ENCODE results near the gene ULK4. TPM values are rescaled to one million over a fixed set of nuclear protein-coding genes. Genes with fewer than 3 reads are reported as not detected.
A peak's percentile ranks its signal among the peaks of the same experiment; 100 is the strongest.

Gene ULK4
- polyA plus RNA-seq, 1 of the 3 experiments (the other 2 are of a cell fraction): 6.2 TPM

DNA sequence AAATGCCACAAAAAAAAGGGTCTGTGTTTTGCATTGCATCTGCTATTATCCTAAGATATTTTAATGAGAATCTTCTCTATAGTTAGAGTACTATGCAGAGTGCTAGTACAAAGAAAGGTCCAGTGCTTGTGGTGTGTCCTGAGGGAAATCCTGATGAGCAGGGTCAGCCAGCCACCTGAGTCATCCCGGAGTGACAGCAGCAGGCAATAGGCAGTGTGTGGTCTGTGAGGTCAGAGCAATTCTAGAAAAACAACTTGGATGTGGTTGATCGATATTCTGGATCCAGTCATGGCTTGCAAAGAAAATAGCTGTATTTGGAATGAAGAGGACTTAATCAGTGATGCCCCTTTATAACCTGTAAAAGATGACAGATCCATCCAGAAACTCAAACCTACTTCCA is 643.4 kb downstream of the ULK4 start (continued):
- TF ChIP-seq, protein P1, sequence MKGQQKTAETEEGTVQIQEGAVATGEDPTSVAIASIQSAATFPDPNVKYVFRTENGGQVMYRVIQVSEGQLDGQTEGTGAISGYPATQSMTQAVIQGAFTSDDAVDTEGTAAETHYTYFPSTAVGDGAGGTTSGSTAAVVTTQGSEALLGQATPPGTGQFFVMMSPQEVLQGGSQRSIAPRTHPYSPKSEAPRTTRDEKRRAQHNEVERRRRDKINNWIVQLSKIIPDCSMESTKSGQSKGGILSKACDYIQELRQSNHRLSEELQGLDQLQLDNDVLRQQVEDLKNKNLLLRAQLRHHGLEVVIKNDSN (IDR thresholded peaks at IDR 0.05; ENCODE audit: borderline replicate concordance, low read depth): no peak
- TF ChIP-seq, protein P2, sequence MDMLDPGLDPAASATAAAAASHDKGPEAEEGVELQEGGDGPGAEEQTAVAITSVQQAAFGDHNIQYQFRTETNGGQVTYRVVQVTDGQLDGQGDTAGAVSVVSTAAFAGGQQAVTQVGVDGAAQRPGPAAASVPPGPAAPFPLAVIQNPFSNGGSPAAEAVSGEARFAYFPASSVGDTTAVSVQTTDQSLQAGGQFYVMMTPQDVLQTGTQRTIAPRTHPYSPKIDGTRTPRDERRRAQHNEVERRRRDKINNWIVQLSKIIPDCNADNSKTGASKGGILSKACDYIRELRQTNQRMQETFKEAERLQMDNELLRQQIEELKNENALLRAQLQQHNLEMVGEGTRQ (IDR thresholded peaks at IDR 0.05; ENCODE audit: borderline replicate concordance, low read depth, low read length): no peak

DNA sequence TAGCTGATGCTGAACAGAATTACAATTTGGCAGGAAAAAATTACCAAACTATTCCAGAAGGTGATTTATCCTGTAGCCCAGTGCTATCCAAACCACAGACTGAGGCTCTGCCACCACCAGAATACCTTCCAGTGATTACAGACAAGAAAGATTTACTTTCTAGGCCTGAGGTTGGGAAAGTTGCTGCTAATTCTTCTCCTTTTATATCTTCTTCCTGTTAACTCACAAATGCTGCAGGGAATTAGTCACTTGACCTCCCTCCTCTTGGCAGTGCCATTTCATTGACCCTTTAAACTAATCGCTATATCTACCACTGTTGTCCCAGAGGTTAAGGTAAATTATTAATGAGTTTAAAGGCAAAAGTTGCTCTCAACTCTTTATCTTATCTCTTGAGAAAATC is 644.2 kb downstream of the ULK4 start:
- POLR2A ChIA-PET: no interaction called here
- no peak overlapping the region for H3K4me2 ChIP-seq

DNA sequence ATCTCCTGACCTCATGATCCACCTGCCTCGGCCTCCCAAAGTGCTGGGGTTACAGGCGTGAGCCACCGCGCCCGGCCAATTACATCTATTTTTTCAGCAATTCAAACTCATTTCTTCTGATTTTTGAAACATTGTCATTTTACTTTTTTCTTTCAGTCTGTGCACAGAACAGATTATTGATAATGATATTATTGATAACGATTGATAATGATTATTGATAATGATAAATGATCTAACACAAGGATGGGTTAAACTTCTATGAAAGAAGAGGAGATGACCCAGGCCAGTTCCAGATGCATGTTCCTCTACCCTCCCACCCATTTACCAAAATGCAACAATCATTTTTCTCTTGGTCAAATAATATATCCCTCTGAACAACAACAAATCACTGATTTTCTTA is 644.6 kb downstream of the ULK4 start:
- ChIA-PET CTCF (no interaction called here), POLR2A (no interaction called here)
- H3K79me2 ChIP-seq (ENCODE audit: insufficient read depth): no peaks in the 10 kb centered on the region
- no peak overlapping the region for H3K4me3 ChIP-seq (ENCODE audit: low read depth in 2 of 2, low read length in 1 of 2)
- no peak for DNase-seq
- H4K20me1 ChIP-seq (ENCODE audit: insufficient read depth): no peaks in the 10 kb centered on the region
- H3K27ac ChIP-seq (ENCODE audit: low read depth in 2 of 2, low read length in 1 of 2): no peak overlapping the region
- H3K9me2 ChIP-seq: no peaks in the 10 kb centered on the region
- H3K4me1 ChIP-seq (ENCODE audit: control insufficient read depth in 1 of 2, insufficient read depth in 2 of 2, low read depth in 1 of 2, low read length in 1 of 2): peaks cover 0 to 7% of the 10 kb centered on the region in 2 experiments; a peak in 2 of 4 replicates
- H3K27me3 ChIP-seq (ENCODE audit: insufficient read depth): no peaks in the 10 kb centered on the region
- H3K9me3 ChIP-seq: no peaks in the 10 kb centered on the region
- TF ChIP-seq, protein P3, sequence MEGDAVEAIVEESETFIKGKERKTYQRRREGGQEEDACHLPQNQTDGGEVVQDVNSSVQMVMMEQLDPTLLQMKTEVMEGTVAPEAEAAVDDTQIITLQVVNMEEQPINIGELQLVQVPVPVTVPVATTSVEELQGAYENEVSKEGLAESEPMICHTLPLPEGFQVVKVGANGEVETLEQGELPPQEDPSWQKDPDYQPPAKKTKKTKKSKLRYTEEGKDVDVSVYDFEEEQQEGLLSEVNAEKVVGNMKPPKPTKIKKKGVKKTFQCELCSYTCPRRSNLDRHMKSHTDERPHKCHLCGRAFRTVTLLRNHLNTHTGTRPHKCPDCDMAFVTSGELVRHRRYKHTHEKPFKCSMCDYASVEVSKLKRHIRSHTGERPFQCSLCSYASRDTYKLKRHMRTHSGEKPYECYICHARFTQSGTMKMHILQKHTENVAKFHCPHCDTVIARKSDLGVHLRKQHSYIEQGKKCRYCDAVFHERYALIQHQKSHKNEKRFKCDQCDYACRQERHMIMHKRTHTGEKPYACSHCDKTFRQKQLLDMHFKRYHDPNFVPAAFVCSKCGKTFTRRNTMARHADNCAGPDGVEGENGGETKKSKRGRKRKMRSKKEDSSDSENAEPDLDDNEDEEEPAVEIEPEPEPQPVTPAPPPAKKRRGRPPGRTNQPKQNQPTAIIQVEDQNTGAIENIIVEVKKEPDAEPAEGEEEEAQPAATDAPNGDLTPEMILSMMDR (IDR thresholded peaks at IDR 0.05): no peak
- no peak overlapping the region; the same call in 1 of the 2 replicates for H2AFZ ChIP-seq (ENCODE audit: low read depth)
- H3K4me2 ChIP-seq: no peak overlapping the region
- H3K9ac ChIP-seq: no peak overlapping the region
- H3K36me3 ChIP-seq (replicated peaks in 1 of 2; ENCODE audit: control insufficient read depth in 1 of 2, insufficient read depth in 2 of 2, low read length in 1 of 2): no peaks in the 10 kb centered on the region
- H3F3A ChIP-seq (replicated peaks; ENCODE audit: insufficient read depth): no peaks in the 10 kb centered on the region
- WGBS (ENCODE audit: low lambda C conversion rate): 92% methylated on average over 6 of the region's 6 CpGs

More for the DNA sequence above, 644.2 kb downstream of the ULK4 start:
- no peak overlapping the region for H3K4me3 ChIP-seq (ENCODE audit: low read depth in 2 of 2, low read length in 1 of 2)
- H3K4me1 ChIP-seq (ENCODE audit: control insufficient read depth in 1 of 2, insufficient read depth in 2 of 2, low read depth in 1 of 2, low read length in 1 of 2): peaks cover 0 to 7% of the 10 kb centered on the region in 2 experiments; a peak in 2 of 4 replicates
- H3F3A ChIP-seq (replicated peaks; ENCODE audit: insufficient read depth): no peaks in the 10 kb centered on the region
- no peak for DNase-seq
- no peaks in the 10 kb centered on the region for H3K27me3 ChIP-seq (ENCODE audit: insufficient read depth)
- H4K20me1 ChIP-seq (ENCODE audit: insufficient read depth): no peaks in the 10 kb centered on the region
- TF ChIP-seq, protein P4, sequence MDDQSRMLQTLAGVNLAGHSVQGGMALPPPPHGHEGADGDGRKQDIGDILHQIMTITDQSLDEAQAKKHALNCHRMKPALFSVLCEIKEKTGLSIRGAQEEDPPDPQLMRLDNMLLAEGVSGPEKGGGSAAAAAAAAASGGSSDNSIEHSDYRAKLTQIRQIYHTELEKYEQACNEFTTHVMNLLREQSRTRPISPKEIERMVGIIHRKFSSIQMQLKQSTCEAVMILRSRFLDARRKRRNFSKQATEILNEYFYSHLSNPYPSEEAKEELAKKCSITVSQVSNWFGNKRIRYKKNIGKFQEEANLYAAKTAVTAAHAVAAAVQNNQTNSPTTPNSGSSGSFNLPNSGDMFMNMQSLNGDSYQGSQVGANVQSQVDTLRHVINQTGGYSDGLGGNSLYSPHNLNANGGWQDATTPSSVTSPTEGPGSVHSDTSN (IDR thresholded peaks at IDR 0.05): peak; percentile 40; the same call in 1 of the 2 replicates
- TF ChIP-seq MXI1 (IDR thresholded peaks at IDR 0.05; ENCODE audit: low read depth, low read length) (no peak), TCF12 (IDR thresholded peaks at IDR 0.05) (peak; percentile 34), FOSL2 (IDR thresholded peaks at IDR 0.05; ENCODE audit: borderline replicate concordance, low read depth) (no peak), NRF1 (IDR thresholded peaks at IDR 0.05; ENCODE audit: low read depth, low read length) (no peak), EP300 (IDR thresholded peaks at IDR 0.05; ENCODE audit: borderline replicate concordance in 1 of 2, low read depth in 1 of 2, low read length in 1 of 2) (peak in 1 of 2 experiments; percentile 45; a peak in 1 of 4 replicates)
- TF ChIP-seq, protein P1 (IDR thresholded peaks at IDR 0.05; ENCODE audit: borderline replicate concordance, low read depth): no peak
- no peaks in the 10 kb centered on the region for H3K9me2 ChIP-seq
- H3K27ac ChIP-seq (ENCODE audit: low read depth in 2 of 2, low read length in 1 of 2): no peak overlapping the region
- no peak overlapping the region for H3K9ac ChIP-seq
- WGBS (ENCODE audit: low lambda C conversion rate): 50% methylated on average over 1 of the region's 1 CpG
- H2AFZ ChIP-seq (ENCODE audit: low read depth): no peak overlapping the region; the same call in 1 of the 2 replicates
- H3K9me3 ChIP-seq: no peaks in the 10 kb centered on the region
- CTCF ChIA-PET: no interaction called here
- no peaks in the 10 kb centered on the region for H3K79me2 ChIP-seq (ENCODE audit: insufficient read depth)
- H3K36me3 ChIP-seq (replicated peaks in 1 of 2; ENCODE audit: control insufficient read depth in 1 of 2, insufficient read depth in 2 of 2, low read length in 1 of 2): no peaks in the 10 kb centered on the region
